Left lung (tissue), 10 donors: ENCODE results near the gene MB. TPM values are rescaled to one million over a fixed set of nuclear protein-coding genes. Genes with fewer than 3 reads are reported as not detected.

Experiments used
- ATAC-seq: fragments of 200-7000 bp; cut with Tn5 transposase; one replicate; pipeline ENCODE4 v1.9.1; 2020; ENCODE audit warnings: moderate library complexity
- DNase-seq, 4 donors: peaks; one replicate each; pipeline ENCODE4 v3.0.0-alpha.2; 2013 to 2020
- H3K27ac ChIP-seq, 2 donors: fragments of 200-600 bp; sonication (generic) in 1 of 2; one replicate each; pipeline versions ENCODE4 v1.5.0 to v1.8.0; 2020 to 2021
- H3K27me3 ChIP-seq, 2 donors: fragments of 200-600 bp; sonication (generic) in 1 of 2; one replicate each; pipeline versions ENCODE4 v1.5.0 to v1.8.0; 2020 to 2021
- H3K36me3 ChIP-seq, 2 donors: fragments of 200-600 bp; sonication (generic) in 1 of 2; one replicate each; pipeline versions ENCODE4 v1.5.0 to v1.8.0; 2020 to 2021
- H3K4me1 ChIP-seq, 2 donors: fragments of 200-600 bp; one replicate each; pipeline ENCODE4 v1.8.0; 2021
- H3K4me3 ChIP-seq, 2 donors: fragments of 200-600 bp; sonication (generic) in 1 of 2; one replicate each; pipeline versions ENCODE4 v1.5.0 to v1.8.0; 2020 to 2021; ENCODE audit warnings: mild to moderate bottlenecking in 1 of 2
- H3K9me3 ChIP-seq, 2 donors: fragments of 200-600 bp; sonication (generic) in 1 of 2; one replicate each; pipeline versions ENCODE4 v1.5.0 to v1.8.0; 2020 to 2021
- CTCF ChIP-seq, 2 donors: fragments of 200-600 bp; sonication (generic) in 1 of 2; IDR thresholded peaks; one replicate each; pipeline versions ENCODE4 v1.5.0 to v1.8.0; 2021; ENCODE audit warnings: antibody characterized with exemption in 2 of 2
- intact Hi-C, 2 donors: fragments of 100-400 bp; cut with DNase I; formaldehyde crosslinking; loops; one replicate each; pipeline versions ENCODE4 v1.11.2 to v1.14.2; 2022
- polyA plus RNA-seq, 6 donors: library from polyadenylated mRNA; unstranded; fragments of 120-200 nt; gene quantifications; one replicate each; pipeline ENCODE4 v1.2.1, GENCODE V29; 2013; ENCODE audit not compliant: insufficient read length in 6 of 6
- total RNA-seq, 2 donors: library from RNA; stranded (reverse); fragmentation: NEBNext Ultra II Directional; extraction: Animal tissue kit (Norgen Biotek cat#: 25700); gene quantifications; one replicate each; pipeline ENCODE4 v1.2.1, GENCODE V29; 2021
- donor health status: DM: no; HTN: yes; CAD: no.
- donor health status: DM: no; HTN: no; CAD: no.

MB gene
- total and polyA plus RNA-seq, 8 donors = 0.18 to 3.3 (median 0.86) TPM

- Histone ChIP-seq H3K27ac (no peak overlapping the region), H3K36me3 (no peaks in the 10 kb centered on the region), H3K27me3 (peaks cover 0 to 5% of the 10 kb centered on the region in 2 donors), H3K9me3 (no peaks in the 10 kb centered on the region), H3K4me1 (peaks cover 0 to 9% of the 10 kb centered on the region in 2 donors), H3K4me3 (no peak overlapping the region)
- intact Hi-C loops = no loop called here
- DNase-seq (no peak), ATAC-seq (no peak)
- TF ChIP-seq CTCF (IDR thresholded peaks at IDR 0.05) = no peak
These were observed 16.0 kb downstream of the MB start for GRCh38 chr22:35601013-35601580.

GRCh38 chr22:35600476-35600875 lies 16.7 kb downstream of the MB start:
- no peak for TF ChIP-seq CTCF (IDR thresholded peaks at IDR 0.05)
- no peak overlapping the region for H3K27ac ChIP-seq
- no peak for DNase-seq
- no peak overlapping the region for H3K4me3 ChIP-seq
- H3K9me3 ChIP-seq = no peaks in the 10 kb centered on the region
- H3K27me3 ChIP-seq = no peaks in the 10 kb centered on the region
- H3K4me1 ChIP-seq = peaks cover 0 to 9% of the 10 kb centered on the region in 2 donors
- H3K36me3 ChIP-seq = no peaks in the 10 kb centered on the region
- intact Hi-C loops = no loop called here
- ATAC-seq = no peak

GRCh38 chr22:35599364-35599763 lies 17.8 kb downstream of the MB start:
- Histone ChIP-seq H3K4me3 (no peak overlapping the region), H3K27me3 (no peaks in the 10 kb centered on the region), H3K36me3 (no peaks in the 10 kb centered on the region), H3K4me1 (peaks cover 0 to 9% of the 10 kb centered on the region in 2 donors), H3K9me3 (no peaks in the 10 kb centered on the region), H3K27ac (no peak overlapping the region)
- intact Hi-C loops = no loop called here
- DNase-seq = no peak
- no peak for ATAC-seq
- TF ChIP-seq CTCF (IDR thresholded peaks at IDR 0.05) = no peak

- H3K36me3 ChIP-seq = no peaks in the 10 kb centered on the region
- intact Hi-C loops = no loop called here
- no peak for TF ChIP-seq CTCF (IDR thresholded peaks at IDR 0.05)
- no peak for ATAC-seq
- DNase-seq = peak in 1 of 4 donors; percentile 60
- H3K4me1 ChIP-seq = peaks cover 0 to 9% of the 10 kb centered on the region in 2 donors
- no peaks in the 10 kb centered on the region for H3K9me3 ChIP-seq
- no peak overlapping the region for H3K4me3 ChIP-seq
- no peak overlapping the region for H3K27ac ChIP-seq
- no peaks in the 10 kb centered on the region for H3K27me3 ChIP-seq
These were observed 18.8 kb downstream of the MB start for GRCh38 chr22:35598396-35598710.

GRCh38 chr22:35597692-35598395 lies 19.3 kb downstream of the MB start:
- Histone ChIP-seq H3K27ac (no peak overlapping the region), H3K36me3 (no peaks in the 10 kb centered on the region), H3K9me3 (no peaks in the 10 kb centered on the region), H3K27me3 (no peaks in the 10 kb centered on the region), H3K4me1 (peaks cover 0 to 9% of the 10 kb centered on the region in 2 donors), H3K4me3 (no peak overlapping the region)
- intact Hi-C loops = no loop called here
- no peak for TF ChIP-seq CTCF (IDR thresholded peaks at IDR 0.05)
- DNase-seq (peak in 2 of 4 donors; percentile 44 to 66), ATAC-seq (peak; percentile 73)
